Stimulated activated naive CD4-positive, alpha-beta T cell treated with Interleukin-2 at 50 U/mL for 16 hours (primary cell): Measurements from ENCODE around the gene MYCBP.
"Not testable (repeated sequence)": the region's sequence is repeated elsewhere in the genome, so short reads cannot be mapped to it uniquely, and the experiment has no call there.

Experiments
- DNase-seq: peaks from one replicate; lab custom pipeline; 2025; lab: John Stamatoyannopoulos, UW

Gene MYCBP, protein sequence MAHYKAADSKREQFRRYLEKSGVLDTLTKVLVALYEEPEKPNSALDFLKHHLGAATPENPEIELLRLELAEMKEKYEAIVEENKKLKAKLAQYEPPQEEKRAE

GRCh38 chr1:38873027-38873969 is at the start of gene MYCBP:
Gene MYCBP, minus strand, starts transcription at chr1:38873348. Its CDS starts 43 bp downstream, at chr1:38873305.
- peak; percentile 96 for DNase-seq

GRCh38 chr1:38919130-38919529 is 46.0 kb upstream of the MYCBP start:
- DNase-seq = no peak

GRCh38 chr1:38918568-38918967 is 45.4 kb upstream of the MYCBP start:
- no peak for DNase-seq

- DNase-seq = no peak
Measured at GRCh38 chr1:38917772-38918171, 44.6 kb upstream of the MYCBP start.

DNA sequence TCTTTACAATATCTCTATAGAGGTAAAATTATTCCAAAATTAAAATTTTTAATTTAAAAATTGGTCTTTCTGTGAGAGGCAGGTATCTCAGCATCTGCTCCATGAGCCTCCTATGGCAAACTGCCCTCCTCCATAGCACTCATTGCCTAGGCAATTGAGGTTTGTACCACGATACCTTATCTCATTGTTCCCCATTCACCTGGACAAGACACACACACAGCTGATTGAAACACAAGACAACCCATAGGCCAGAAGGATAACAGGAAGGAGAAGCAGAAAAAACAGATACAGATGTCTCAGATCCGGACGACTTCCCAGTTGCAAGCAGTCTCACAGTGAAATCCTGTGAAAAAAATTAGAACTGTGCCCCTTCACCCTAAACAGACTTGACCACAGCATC is 44.2 kb upstream of the MYCBP start:
- no peak for DNase-seq

- DNase-seq = no peak
Measured at GRCh38 chr1:38915352-38915948, 42.3 kb upstream of the MYCBP start.

DNA sequence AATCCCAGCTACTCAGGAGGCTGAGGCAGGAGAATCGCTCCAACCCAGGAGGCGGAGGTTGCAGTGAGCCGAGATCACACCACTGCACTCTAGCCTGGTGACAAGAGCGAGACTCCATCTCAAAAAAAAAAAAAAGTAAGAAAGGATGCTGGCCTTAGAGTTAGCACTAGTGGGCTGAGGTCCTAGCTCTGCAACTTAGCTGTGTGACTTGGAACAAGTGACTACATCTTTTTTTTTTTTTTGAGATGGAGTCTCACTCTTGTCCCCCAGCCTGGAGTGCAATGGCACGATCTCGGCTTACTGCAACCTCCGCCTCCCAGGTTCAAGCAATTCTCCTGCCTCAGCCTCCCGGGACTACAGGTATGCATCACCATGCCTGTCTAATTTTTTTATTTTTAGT is 41.8 kb upstream of the MYCBP start:
- DNase-seq = not testable (repeated sequence)

DNA sequence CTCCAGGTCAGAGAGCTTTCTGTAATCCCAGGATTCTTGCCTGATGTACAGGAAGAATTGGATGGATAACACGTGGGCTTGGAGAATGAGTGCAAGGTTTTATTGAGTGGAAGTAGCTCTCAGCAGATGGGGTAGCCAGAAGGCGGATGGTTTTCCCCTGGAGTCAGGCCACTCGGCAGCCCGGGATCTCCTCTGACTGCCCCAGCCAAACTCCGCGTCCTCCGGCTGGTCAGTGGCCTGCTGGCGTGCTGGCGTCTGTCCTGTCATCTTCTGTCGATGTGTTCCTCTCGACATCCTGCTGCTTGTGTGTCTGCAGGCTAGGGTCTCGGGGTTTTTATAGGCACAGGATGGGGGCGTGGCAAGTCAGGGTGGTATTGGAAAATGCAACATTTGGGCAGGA is 35.7 kb upstream of the MYCBP start:
- no peak for DNase-seq

- no peak for DNase-seq
Measured at GRCh38 chr1:38905985-38906384, 32.8 kb upstream of the MYCBP start.

DNA sequence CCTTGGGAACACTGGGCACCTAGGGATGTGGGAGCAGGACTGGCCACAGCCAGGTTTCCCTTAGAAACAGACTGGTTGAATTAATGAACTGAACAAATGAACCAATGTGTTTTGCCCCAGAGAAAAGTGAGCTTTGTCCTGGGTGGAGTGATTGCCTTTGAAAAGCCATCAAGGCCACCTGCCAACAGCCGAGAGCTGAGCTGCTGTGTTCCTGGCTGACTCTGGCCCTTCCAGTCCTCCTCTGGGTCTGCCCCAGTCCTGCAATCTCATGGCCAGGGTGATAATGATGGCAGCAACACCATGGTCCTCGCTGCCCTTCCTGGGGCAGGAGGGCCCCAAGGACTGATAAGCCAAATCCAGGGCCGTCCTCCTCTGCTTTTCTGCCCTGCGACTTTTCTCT is 26.4 kb upstream of the MYCBP start:
- no peak for DNase-seq

DNA sequence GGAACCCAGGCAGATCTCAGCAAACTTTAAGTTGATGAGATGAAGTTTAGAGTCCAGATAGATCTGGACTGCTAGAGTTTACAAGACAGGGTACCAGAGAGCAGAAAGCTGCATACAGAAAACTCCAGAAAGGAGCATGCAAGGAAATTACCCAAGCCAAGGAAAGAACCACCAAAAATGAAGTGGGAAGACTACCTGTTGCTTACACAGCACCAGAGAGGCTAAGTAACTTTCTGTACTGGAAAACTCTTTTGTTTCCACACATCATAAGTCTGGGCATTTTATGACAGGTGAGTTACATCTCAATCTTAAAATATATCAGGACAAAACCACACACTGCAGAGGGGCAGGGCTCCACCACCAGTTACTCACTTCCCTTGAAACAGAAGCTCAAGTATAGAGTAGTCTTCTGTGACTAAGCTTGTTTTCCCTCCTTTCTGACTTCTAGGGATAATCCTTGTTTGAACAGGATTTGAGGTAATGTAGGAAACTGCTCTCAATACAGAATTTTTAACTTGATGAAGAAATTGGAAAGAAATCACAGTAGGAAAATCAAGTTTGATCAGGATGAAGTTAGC is 25.6 kb upstream of the MYCBP start:
- DNase-seq = no peak

DNA sequence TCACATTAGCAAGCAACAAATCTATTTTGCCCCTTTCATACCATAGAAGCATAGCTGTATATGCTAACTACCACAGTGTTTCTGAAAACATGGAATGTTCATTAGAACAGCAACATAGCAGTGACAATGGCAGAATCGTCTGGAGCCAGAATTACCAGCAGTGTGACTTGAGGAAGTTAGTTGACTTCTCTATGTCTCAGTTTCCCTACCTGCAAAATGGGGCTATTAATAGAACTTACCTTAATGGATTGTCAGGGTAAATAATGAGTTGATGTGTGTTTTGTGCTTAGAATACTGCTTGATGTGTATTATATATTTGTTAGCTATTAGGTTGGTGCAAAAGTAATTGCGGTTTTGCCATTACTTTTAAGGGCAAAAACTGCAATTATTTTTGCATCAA is 23.0 kb upstream of the MYCBP start:
- DNase-seq = no peak

DNA sequence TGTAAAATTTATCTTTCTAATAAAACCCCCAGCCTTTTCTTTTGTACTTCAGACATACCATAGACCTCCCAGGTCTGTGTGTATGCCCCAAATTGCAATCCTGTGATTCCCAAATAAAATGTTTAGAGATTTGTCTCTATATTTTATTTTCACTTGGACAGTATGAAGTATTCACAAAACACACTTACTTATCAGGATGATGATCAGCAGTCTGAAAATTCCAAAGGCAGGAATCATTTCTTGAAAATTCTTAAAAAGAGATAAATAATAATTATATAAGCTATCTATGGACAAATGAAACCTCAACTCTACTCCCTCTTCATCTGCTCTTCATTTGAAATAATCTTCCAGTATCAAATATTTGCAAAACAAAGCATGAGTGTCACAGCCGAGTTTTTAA is 19.8 kb upstream of the MYCBP start:
- no peak for DNase-seq

DNA sequence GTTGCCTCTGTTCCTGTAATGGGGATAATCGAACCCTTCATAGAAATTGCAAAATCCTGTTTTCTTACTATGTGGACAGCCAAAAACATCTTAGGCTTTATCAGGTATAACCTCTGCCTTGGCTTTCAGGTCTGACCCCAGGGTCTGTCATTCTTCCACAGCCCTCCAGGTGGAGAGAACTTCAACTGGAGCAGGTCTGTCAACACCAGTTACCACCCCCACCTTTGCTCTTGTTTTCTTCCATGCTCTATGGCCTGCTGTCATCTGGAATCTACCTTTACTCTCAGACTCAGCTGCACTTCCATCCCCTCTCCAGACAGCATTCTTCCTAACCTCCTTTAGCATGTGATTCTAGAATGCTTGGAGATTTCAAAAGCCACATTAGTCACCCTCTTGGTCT is 18.6 kb upstream of the MYCBP start:
- no peak for DNase-seq

- no peak for DNase-seq
Measured at GRCh38 chr1:38889589-38889988, 16.4 kb upstream of the MYCBP start.

GRCh38 chr1:38888423-38889333 is 15.5 kb upstream of the MYCBP start:
- no peak for DNase-seq

DNA sequence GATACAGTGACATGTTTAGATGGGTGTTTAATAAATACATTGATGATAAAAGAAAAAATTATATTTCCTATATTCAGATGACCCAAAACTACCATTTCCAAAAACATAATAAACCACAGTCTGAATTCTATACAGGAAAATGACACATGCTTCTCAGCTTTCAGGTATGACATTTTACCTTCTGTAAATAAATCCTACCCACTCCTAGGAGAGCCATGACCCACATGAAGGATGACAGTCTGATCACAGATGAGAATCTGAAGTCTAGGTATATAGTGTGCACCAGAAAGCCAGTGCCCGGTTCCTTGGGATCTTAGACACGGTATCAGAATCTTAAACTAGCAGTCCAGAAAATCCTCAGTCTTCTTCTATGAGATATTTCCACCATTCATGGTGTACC is 11.9 kb upstream of the MYCBP start:
- no peak for DNase-seq

- no peak for DNase-seq
Measured at GRCh38 chr1:38881487-38881886, 8.3 kb upstream of the MYCBP start, which contains the start of gene GJA9. Gene GJA9, minus strand, starts transcription at chr1:38881587. Its CDS starts 5,489 bp downstream, at chr1:38876098.

GRCh38 chr1:38875811-38876210 is 2.7 kb upstream of the MYCBP start:
- no peak for DNase-seq

GRCh38 chr1:38872401-38873026 is 634 bp downstream of the MYCBP start:
- DNase-seq = peak; percentile 16

- no peak for DNase-seq
Measured at GRCh38 chr1:38870996-38871395, 2.2 kb downstream of the MYCBP start.
